ENCODE measurements around the gene DRAM1. TPM values are rescaled to one million over a fixed set of nuclear protein-coding genes. Genes with fewer than 3 reads are reported as not detected.

Gene DRAM1
- total RNA-seq, 1 donor from 2014 or later: 5.8 TPM

- H3K27me3 ChIP-seq (ENCODE audit: control insufficient read depth, insufficient read depth, low read length): no peaks in the 10 kb centered on the region
- TF ChIP-seq CTCF (IDR thresholded peaks at IDR 0.05; ENCODE audit: insufficient read depth, low read length, severe bottlenecking): no peak
- FAIRE-seq: no peak
These were observed 43.5 kb downstream of the DRAM1 start for GRCh38 chr12:101920906-101921305.

GRCh38 chr12:101923045-101923718 is 45.8 kb downstream of the DRAM1 start:
- no peak for TF ChIP-seq CTCF (IDR thresholded peaks at IDR 0.05; ENCODE audit: insufficient read depth, low read length, severe bottlenecking)
- DNase-seq (ENCODE audit: low read depth) (no peak), FAIRE-seq (no peak)
- Histone ChIP-seq H3K36me3 (ENCODE audit: control insufficient read depth, insufficient read depth, low read length) (no peaks in the 10 kb centered on the region), H3K27me3 (ENCODE audit: control insufficient read depth, insufficient read depth, low read length) (no peaks in the 10 kb centered on the region), H3K4me3 (ENCODE audit: low read depth, low read length) (no peak overlapping the region)

More at GRCh38 chr12:101920906-101921305, 43.5 kb downstream of the DRAM1 start:
- H3K36me3 ChIP-seq (ENCODE audit: control insufficient read depth, insufficient read depth, low read length): no peaks in the 10 kb centered on the region
- no peak overlapping the region for H3K4me3 ChIP-seq (ENCODE audit: low read depth, low read length)
- DNase-seq (ENCODE audit: low read depth): no peak

GRCh38 chr12:101924618-101925017 is 47.2 kb downstream of the DRAM1 start:
- H3K4me3 ChIP-seq (ENCODE audit: low read depth, low read length): no peak overlapping the region
- no peak for TF ChIP-seq CTCF (IDR thresholded peaks at IDR 0.05; ENCODE audit: insufficient read depth, low read length, severe bottlenecking)
- DNase-seq (ENCODE audit: low read depth): no peak
- H3K27me3 ChIP-seq (ENCODE audit: control insufficient read depth, insufficient read depth, low read length): no peaks in the 10 kb centered on the region
- no peaks in the 10 kb centered on the region for H3K36me3 ChIP-seq (ENCODE audit: control insufficient read depth, insufficient read depth, low read length)
- no peak for FAIRE-seq

GRCh38 chr12:101925361-101925760 is 48.0 kb downstream of the DRAM1 start:
- TF ChIP-seq CTCF (IDR thresholded peaks at IDR 0.05; ENCODE audit: insufficient read depth, low read length, severe bottlenecking): no peak
- FAIRE-seq (no peak), DNase-seq (ENCODE audit: low read depth) (peak; percentile 78)
- Histone ChIP-seq H3K27me3 (ENCODE audit: control insufficient read depth, insufficient read depth, low read length) (no peaks in the 10 kb centered on the region), H3K36me3 (ENCODE audit: control insufficient read depth, insufficient read depth, low read length) (no peaks in the 10 kb centered on the region), H3K4me3 (ENCODE audit: low read depth, low read length) (no peak overlapping the region)

- FAIRE-seq (no peak), DNase-seq (ENCODE audit: low read depth) (no peak)
- Histone ChIP-seq H3K27me3 (ENCODE audit: control insufficient read depth, insufficient read depth, low read length) (no peaks in the 10 kb centered on the region), H3K36me3 (ENCODE audit: control insufficient read depth, insufficient read depth, low read length) (no peaks in the 10 kb centered on the region), H3K4me3 (ENCODE audit: low read depth, low read length) (no peak overlapping the region)
- TF ChIP-seq CTCF (IDR thresholded peaks at IDR 0.05; ENCODE audit: insufficient read depth, low read length, severe bottlenecking): no peak
These were observed 48.6 kb downstream of the DRAM1 start for GRCh38 chr12:101925935-101926334.

- DNase-seq (ENCODE audit: low read depth) (no peak), FAIRE-seq (no peak)
- H3K4me3 ChIP-seq (ENCODE audit: low read depth, low read length): no peak overlapping the region
- H3K27me3 ChIP-seq (ENCODE audit: control insufficient read depth, insufficient read depth, low read length): no peaks in the 10 kb centered on the region
- no peak for TF ChIP-seq CTCF (IDR thresholded peaks at IDR 0.05; ENCODE audit: insufficient read depth, low read length, severe bottlenecking)
- no peaks in the 10 kb centered on the region for H3K36me3 ChIP-seq (ENCODE audit: control insufficient read depth, insufficient read depth, low read length)
These were observed 49.7 kb downstream of the DRAM1 start for GRCh38 chr12:101927036-101927435.

Data from bronchial epithelial cell (primary cell).